Fibroblast of mammary gland (primary cell): ENCODE results near the gene IFNA1.

Experiments
- DNase-seq: peaks from one replicate; pipeline ENCODE4 v3.0.0-alpha.2; 2010; ENCODE audit warnings: low read depth
- H3K4me3 ChIP-seq: 2 replicates; pipeline ENCODE4 v1.5.1; 2011; ENCODE audit warnings: low read depth, mild to moderate bottlenecking, low read length, moderate library complexity; ENCODE audit not compliant: control insufficient read depth
- TF ChIP-seq, protein P1 (sequence below): conservative IDR thresholded peaks from 2 replicates; pipeline ENCODE4 v1.5.1; 2011; ENCODE audit warnings: low read depth, low read length, inconsistent platforms; ENCODE audit not compliant: control insufficient read depth, insufficient read depth

The IFNA1 gene

DNA sequence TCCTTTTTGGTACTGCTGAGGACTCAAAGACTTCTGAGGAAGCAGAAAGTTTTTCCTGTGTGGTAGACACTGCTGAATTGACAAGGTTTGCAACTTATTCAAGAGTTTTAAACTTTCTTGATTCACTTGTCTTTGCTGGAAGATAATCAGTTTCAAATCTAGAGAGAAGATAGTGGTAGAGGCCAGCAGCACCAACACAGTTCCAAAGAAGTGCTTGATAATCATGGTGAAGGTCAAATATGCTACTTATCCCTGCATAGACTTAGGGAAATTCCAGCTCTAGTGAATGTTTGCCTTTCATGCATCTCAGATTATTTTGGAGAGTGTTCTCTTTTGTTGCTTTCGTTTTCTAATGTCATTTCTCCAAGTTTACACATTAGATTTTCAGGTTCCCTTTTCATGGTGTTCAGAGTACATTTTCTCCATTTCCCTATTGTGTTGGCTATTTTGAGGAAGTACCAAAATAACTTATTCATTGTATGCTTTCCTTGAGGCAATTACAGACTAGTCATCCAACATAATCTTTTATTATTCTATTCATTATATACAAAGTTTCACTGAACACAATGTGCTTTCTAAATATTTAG is 41.3 kb downstream of the IFNA1 start:
- no peak overlapping the region for H3K4me3 ChIP-seq
- TF ChIP-seq, protein P1, sequence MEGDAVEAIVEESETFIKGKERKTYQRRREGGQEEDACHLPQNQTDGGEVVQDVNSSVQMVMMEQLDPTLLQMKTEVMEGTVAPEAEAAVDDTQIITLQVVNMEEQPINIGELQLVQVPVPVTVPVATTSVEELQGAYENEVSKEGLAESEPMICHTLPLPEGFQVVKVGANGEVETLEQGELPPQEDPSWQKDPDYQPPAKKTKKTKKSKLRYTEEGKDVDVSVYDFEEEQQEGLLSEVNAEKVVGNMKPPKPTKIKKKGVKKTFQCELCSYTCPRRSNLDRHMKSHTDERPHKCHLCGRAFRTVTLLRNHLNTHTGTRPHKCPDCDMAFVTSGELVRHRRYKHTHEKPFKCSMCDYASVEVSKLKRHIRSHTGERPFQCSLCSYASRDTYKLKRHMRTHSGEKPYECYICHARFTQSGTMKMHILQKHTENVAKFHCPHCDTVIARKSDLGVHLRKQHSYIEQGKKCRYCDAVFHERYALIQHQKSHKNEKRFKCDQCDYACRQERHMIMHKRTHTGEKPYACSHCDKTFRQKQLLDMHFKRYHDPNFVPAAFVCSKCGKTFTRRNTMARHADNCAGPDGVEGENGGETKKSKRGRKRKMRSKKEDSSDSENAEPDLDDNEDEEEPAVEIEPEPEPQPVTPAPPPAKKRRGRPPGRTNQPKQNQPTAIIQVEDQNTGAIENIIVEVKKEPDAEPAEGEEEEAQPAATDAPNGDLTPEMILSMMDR, result no peak
- no peak for DNase-seq

DNA sequence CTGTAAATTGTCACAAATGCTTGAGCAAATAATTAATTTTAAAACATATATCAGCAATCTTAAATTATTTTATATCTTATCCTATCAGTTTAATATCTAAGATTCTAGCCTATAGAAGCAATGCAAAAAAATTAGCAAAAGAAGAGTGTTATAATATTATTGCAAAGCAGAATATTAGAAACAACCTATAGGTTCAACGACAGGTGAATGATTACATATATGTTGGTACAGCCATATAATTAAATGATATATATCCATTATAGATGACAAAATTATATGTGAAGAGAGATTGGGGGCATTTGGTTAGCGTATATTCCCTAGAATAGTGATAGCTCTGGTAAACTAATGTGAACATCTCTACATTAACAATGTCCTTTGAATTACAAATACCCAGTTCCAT is 42.0 kb downstream of the IFNA1 start, which contains the start of gene IFNE:
Gene IFNE, minus strand, starts transcription at position 101 of the 400 bp plus-strand sequence. CDS start 619 bp downstream, outside the sequence.
- no peak within 1 kb of the TSS for H3K4me3 ChIP-seq
- DNase-seq, result no peak
- TF ChIP-seq, protein P1, result no peak
